ENCODE results near the gene ATAT1. TPM values are rescaled to one million over a fixed set of nuclear protein-coding genes. Genes with fewer than 3 reads are reported as not detected.

The ATAT1 gene
- total and polyA plus RNA-seq, 9 of the 15 experiments (the other 6 are each of a cell fraction or from before 2014, with no cell fraction given), result 0.65 to 5.8 (median 1.6) TPM

- TF ChIP-seq ZNF449 (CRISPR knock-in tag; IDR thresholded peaks at IDR 0.05) (no peak), ZFP36 (IDR thresholded peaks at IDR 0.05; ENCODE audit: low read depth, low read length, partially characterized antibody) (peak; percentile 97), PCBP1 (IDR thresholded peaks at IDR 0.05; ENCODE audit: low read depth, low read length, poor library complexity, severe bottlenecking) (no peak), CREB3 (tag; conservative IDR thresholded peaks at IDR 0.05; ENCODE audit: low read depth) (no peak), HSF4 (CRISPR knock-in tag; IDR thresholded peaks at IDR 0.05; ENCODE audit: borderline replicate concordance) (0 out of 2 replicates have a peak, but pooled peaks have one; percentile 39), SRSF1 (IDR thresholded peaks at IDR 0.05; ENCODE audit: low read depth, low read length) (no peak), NEUROD1 (IDR thresholded peaks at IDR 0.05; ENCODE audit: borderline replicate concordance, low read depth, low read length, partially characterized antibody) (no peak), BRD9 (IDR thresholded peaks at IDR 0.05; ENCODE audit: low read depth, partially characterized antibody) (peak; percentile 32), TAF1 (IDR thresholded peaks at IDR 0.05; ENCODE audit: control insufficient read depth, extremely low read depth, insufficient read depth, low read length, severe bottlenecking) (no peak), ESRRA (IDR thresholded peaks at IDR 0.05; ENCODE audit: borderline replicate concordance, low read depth) (0 out of 2 replicates have a peak, but pooled peaks have one; percentile 7), MIER1 (IDR thresholded peaks at IDR 0.05; ENCODE audit: low read depth) (peak; percentile 25; the same call in 1 of the 2 replicates), KDM5B (IDR thresholded peaks at IDR 0.05; ENCODE audit: insufficient replicate concordance, low read depth, low read length) (peak; percentile 13), NFATC3 (IDR thresholded peaks at IDR 0.05) (no peak), MCM5 (IDR thresholded peaks at IDR 0.05; ENCODE audit: low read depth) (no peak), TEAD1 (CRISPR knock-in tag; IDR thresholded peaks at IDR 0.05) (peak in 1 of 2 experiments; percentile 40; a peak in 1 of 4 replicates), SUPT5H (IDR thresholded peaks at IDR 0.05) (no peak), NFE2L1 (tag; IDR thresholded peaks at IDR 0.05; ENCODE audit: borderline replicate concordance, low read depth) (no peak), ZNF124 (CRISPR knock-in tag; IDR thresholded peaks at IDR 0.05) (no peak), ZNF12 (CRISPR knock-in tag; IDR thresholded peaks at IDR 0.05) (peak; percentile 67; the same call in 1 of the 2 replicates), ZKSCAN1 (IDR thresholded peaks at IDR 0.05; ENCODE audit: low read depth, low read length) (no peak), JUND (IDR thresholded peaks at IDR 0.05; ENCODE audit: borderline replicate concordance, low read depth, low read length) (0 out of 2 replicates have a peak, but pooled peaks have one; percentile 13), JUND (tag; IDR thresholded peaks at IDR 0.05; ENCODE audit: borderline replicate concordance, low read depth, low read length) (peak; percentile 4; the same call in 1 of the 3 replicates), BCL6 (CRISPR knock-in tag; IDR thresholded peaks at IDR 0.05) (0 out of 2 replicates have a peak, but pooled peaks have one; percentile 27), PTRF (tag; IDR thresholded peaks at IDR 0.05) (no peak), TBP (optimal IDR thresholded peaks at IDR 0.05; ENCODE audit: low read depth, low read length) (no peak), ZNF695 (CRISPR knock-in tag; IDR thresholded peaks at IDR 0.05) (0 out of 2 replicates have a peak, but pooled peaks have one; percentile 30)
Measured at GRCh38 chr6:30685157-30686008, 58.7 kb downstream of the ATAT1 start (continued).

Measured in K562 (cell line).